ENCODE measurements around the gene SH3GLB1. TPM values are rescaled to one million over a fixed set of nuclear protein-coding genes. Genes with fewer than 3 reads are reported as not detected.

SH3GLB1 gene
- total and polyA plus RNA-seq, 2 donors (not counting 3 experiments of a cell fraction or from before 2014, with no cell fraction given): 43.7 to 140 TPM

- Histone ChIP-seq H4K20me1 (replicated peaks; ENCODE audit: control insufficient read depth, extremely low read depth, insufficient read depth, low read length) (no peaks in the 10 kb centered on the region), H3K4me3 (replicated peaks in 1 of 3; ENCODE audit: insufficient read depth in 1 of 3, low read depth in 1 of 3, low read length in 3 of 3) (no peak overlapping the region), H3K9me3 (replicated peaks; ENCODE audit: control insufficient read depth, insufficient read depth, low read length) (no peaks in the 10 kb centered on the region), H2AFZ (ENCODE audit: low read depth, low read length) (no peak overlapping the region), H3K4me1 (ENCODE audit: control insufficient read depth, extremely low read depth, insufficient read depth, low read length) (no peaks in the 10 kb centered on the region), H3K36me3 (ENCODE audit: control insufficient read depth in 2 of 2, extremely low read depth in 1 of 2, insufficient read depth in 2 of 2, low read length in 2 of 2) (peaks cover 0 to 10% of the 10 kb centered on the region in 2 experiments), H3K79me2 (ENCODE audit: control insufficient read depth, insufficient read depth, low read length) (no peaks in the 10 kb centered on the region), H3K27ac (ENCODE audit: insufficient read depth, low read depth, low read length) (no peak overlapping the region), H3K9me1 (replicated peaks; ENCODE audit: control insufficient read depth, extremely low read depth, insufficient read depth, low read length) (no peaks in the 10 kb centered on the region), H3K27me3 (ENCODE audit: control insufficient read depth in 2 of 2, insufficient read depth in 2 of 2, low read length in 2 of 2) (no peaks in the 10 kb centered on the region), H3K9ac (replicated peaks; ENCODE audit: extremely low read depth, insufficient read depth, low read length) (no peak overlapping the region), H3K4me2 (ENCODE audit: insufficient read depth, low read length) (no peak overlapping the region)
- BruUV-seq (replicated peaks): TSS peak; percentile 2
- DNase-seq (ENCODE audit: low read depth, low spot score): no peak
- intact Hi-C loops (cut with micrococcal nuclease) (no loop called here), dilution Hi-C loops (cut with MboI; ENCODE audit: extremely low pct_ligation_motif_present, low sequenced_read_pairs) (no loop called here)
- ChIA-PET POLR2A (no interaction called here), CTCF (interaction anchor here (1.4 to 2.6 kb wide), 3 partner anchors 9 to 46 kb away, joined by 3 to 13 read pairs (median 7); partner anchors contain the start of gene SH3GLB1)
- TF ChIP-seq POLR2AphosphoS5 (IDR thresholded peaks at IDR 0.05; ENCODE audit: insufficient read depth, low read depth, low read length): no peak
- no peak for TF ChIP-seq MAX (IDR thresholded peaks at IDR 0.05; ENCODE audit: insufficient read depth, insufficient read length)
- TF ChIP-seq JUN (IDR thresholded peaks at IDR 0.05; ENCODE audit: borderline replicate concordance, insufficient read depth, insufficient read length, low read depth): no peak
- TF ChIP-seq MYC (IDR thresholded peaks at IDR 0.05; ENCODE audit: low read depth, low read length): no peak
- no peak for TF ChIP-seq FOS (IDR thresholded peaks at IDR 0.05; ENCODE audit: borderline replicate concordance, insufficient read depth, low read length)
- no peak for TF ChIP-seq CTCF (IDR thresholded peaks at IDR 0.05; ENCODE audit: extremely low read depth in 1 of 2, insufficient read depth in 1 of 2, low read depth in 1 of 2, low read length in 2 of 2)
- no peak for TF ChIP-seq GATA2 (IDR thresholded peaks at IDR 0.05; ENCODE audit: insufficient read depth, insufficient read length, low read depth, low read length)
- FAIRE-seq: no peak
Measured at GRCh38 chr1:86750530-86750929, 46.2 kb downstream of the SH3GLB1 start.
